ENCODE measurements around the gene IGFL4. TPM values are rescaled to one million over a fixed set of nuclear protein-coding genes. Genes with fewer than 3 reads are reported as not detected.

Gene IGFL4
- total and polyA plus RNA-seq, 10 of the 15 experiments (the other 5 are each of a cell fraction or from before 2014, with no cell fraction given): not detected

GRCh38 chr19:46080561-46080960 lies 39.8 kb upstream of the IGFL4 start:
- Histone ChIP-seq H3K79me2 (ENCODE audit: control insufficient read depth, insufficient read depth, low read length) (no peaks in the 10 kb centered on the region), H2AFZ (ENCODE audit: control insufficient read depth, low read depth, low read length) (no peak overlapping the region), H3K9ac (ENCODE audit: control insufficient read depth, insufficient read depth, low read length) (no peak overlapping the region), H3K36me3 (ENCODE audit: control insufficient read depth in 2 of 2, insufficient read depth in 2 of 2, low read length in 1 of 2) (no peaks in the 10 kb centered on the region), H3K4me3 (no peak overlapping the region), H4K20me1 (ENCODE audit: control insufficient read depth, insufficient read depth) (no peaks in the 10 kb centered on the region), H3K9me3 (replicated peaks; ENCODE audit: control insufficient read depth, insufficient read depth, low read length) (peaks cover 3% of the 10 kb centered on the region; the same call in 1 of the 3 replicates), H3K27ac (ENCODE audit: control insufficient read depth, insufficient read depth) (no peak overlapping the region), H3K4me1 (ENCODE audit: control insufficient read depth, insufficient read depth, low read length) (no peaks in the 10 kb centered on the region), H3K4me2 (ENCODE audit: control insufficient read depth, insufficient read depth) (no peak overlapping the region), H3K27me3 (replicated peaks in 1 of 2; ENCODE audit: control insufficient read depth in 2 of 2, insufficient read depth in 2 of 2, low read length in 1 of 2) (peaks cover 6% of the 10 kb centered on the region in 2 experiments; a peak in 2 of 4 replicates)
- ATAC-seq (no peak), DNase-seq (ENCODE audit: low read depth, low spot score) (no peak), FAIRE-seq (no peak)
- WGBS (ENCODE audit: insufficient coverage, insufficient replicate concordance, low lambda C conversion rate, missing lambda C conversion rate): 48% methylated on average over 3 of the region's 3 CpGs
- intact Hi-C loops (cut with micrococcal nuclease; ENCODE audit: unreplicated experiment) (no loop called here), in situ Hi-C loops (cut with MboI) (loop anchor here (5.0 kb wide), 2 partner anchors 107 to 187 kb away; no protein-coding TSS in a partner anchor)
- no TSS peak for BruUV-seq (replicated peaks)
- ChIA-PET SMC1A (ENCODE audit: uncharacterized antibody, unreplicated experiment) (interaction anchor here (1.0 to 2.9 kb wide), 4 partner anchors 9 to 185 kb away, joined by 3 to 23 read pairs (median 4); no protein-coding TSS in a partner anchor), CTCF (interaction anchor here (0.8 to 8.0 kb wide), 8 partner anchors 13 to 185 kb away, joined by 3 to 105 read pairs (median 3); partner anchors contain the start of gene IGFL2), POLR2A (no interaction called here), RAD21 (ENCODE audit: unreplicated experiment) (interaction anchor here (1.5 kb wide), 1 partner anchor 108 kb away, joined by 9 read pairs; no protein-coding TSS in a partner anchor)
- TF ChIP-seq, protein P1, sequence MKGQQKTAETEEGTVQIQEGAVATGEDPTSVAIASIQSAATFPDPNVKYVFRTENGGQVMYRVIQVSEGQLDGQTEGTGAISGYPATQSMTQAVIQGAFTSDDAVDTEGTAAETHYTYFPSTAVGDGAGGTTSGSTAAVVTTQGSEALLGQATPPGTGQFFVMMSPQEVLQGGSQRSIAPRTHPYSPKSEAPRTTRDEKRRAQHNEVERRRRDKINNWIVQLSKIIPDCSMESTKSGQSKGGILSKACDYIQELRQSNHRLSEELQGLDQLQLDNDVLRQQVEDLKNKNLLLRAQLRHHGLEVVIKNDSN (IDR thresholded peaks at IDR 0.05; ENCODE audit: borderline replicate concordance, extremely low read length, insufficient read depth, low read depth, low read length): no peak
- TF ChIP-seq NR2C2 (IDR thresholded peaks at IDR 0.05; ENCODE audit: borderline replicate concordance, control insufficient read depth, insufficient read length, low read depth) (no peak), SREBF1 (IDR thresholded peaks at IDR 0.05; ENCODE audit: low read length) (no peak), KDM1A (IDR thresholded peaks at IDR 0.05; ENCODE audit: borderline replicate concordance) (no peak), CUX1 (IDR thresholded peaks at IDR 0.05; ENCODE audit: insufficient replicate concordance, low read depth, low read length) (no peak), MYB (IDR thresholded peaks at IDR 0.05; ENCODE audit: borderline replicate concordance, low read depth, low read length) (no peak), CBX3 (IDR thresholded peaks at IDR 0.05; ENCODE audit: borderline replicate concordance, low read depth) (no peak)

Data from GM12878 (cell line).